ENCODE results near the gene VWA3A.

DNA sequence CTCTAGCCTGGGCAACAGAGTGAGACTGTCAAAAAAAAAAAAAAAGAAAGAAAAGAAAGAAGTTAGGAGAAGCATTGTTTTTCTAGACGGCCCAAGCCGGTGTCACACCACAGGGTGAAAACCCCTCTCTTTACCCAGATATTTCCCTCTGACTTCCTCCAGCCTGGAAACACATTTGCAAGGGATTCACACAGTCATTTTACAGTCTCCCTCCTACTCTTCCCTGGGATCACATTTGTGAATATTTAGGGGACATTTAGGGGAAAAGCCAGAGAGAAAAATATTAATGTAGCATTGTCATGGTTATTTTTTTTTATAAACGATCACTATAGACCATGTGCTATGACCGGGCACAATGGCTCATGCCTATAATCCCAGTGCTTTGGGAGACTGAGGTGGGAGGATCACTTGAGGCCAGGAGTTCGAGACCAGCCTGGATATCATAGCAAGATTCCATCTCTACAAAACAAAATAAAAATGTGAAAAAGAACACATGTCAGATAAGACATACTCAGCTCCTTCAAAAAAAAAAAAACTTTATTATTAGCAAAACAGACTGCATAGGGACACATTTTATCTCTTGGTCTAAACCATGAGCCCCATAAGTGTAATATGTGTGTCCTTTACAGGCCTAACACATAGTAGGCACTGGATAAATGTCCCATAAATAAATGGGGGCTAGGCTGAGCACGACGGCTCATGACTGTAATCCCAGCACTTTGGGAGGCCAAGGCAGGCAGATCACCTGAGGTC lies 59.1 kb downstream of the VWA3A start:
- TF ChIP-seq, protein P1, sequence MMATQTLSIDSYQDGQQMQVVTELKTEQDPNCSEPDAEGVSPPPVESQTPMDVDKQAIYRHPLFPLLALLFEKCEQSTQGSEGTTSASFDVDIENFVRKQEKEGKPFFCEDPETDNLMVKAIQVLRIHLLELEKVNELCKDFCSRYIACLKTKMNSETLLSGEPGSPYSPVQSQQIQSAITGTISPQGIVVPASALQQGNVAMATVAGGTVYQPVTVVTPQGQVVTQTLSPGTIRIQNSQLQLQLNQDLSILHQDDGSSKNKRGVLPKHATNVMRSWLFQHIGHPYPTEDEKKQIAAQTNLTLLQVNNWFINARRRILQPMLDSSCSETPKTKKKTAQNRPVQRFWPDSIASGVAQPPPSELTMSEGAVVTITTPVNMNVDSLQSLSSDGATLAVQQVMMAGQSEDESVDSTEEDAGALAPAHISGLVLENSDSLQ (IDR thresholded peaks at IDR 0.05): no peak
- TF ChIP-seq SP1 (IDR thresholded peaks at IDR 0.05): no peak
- TF ChIP-seq BHLHE40 (IDR thresholded peaks at IDR 0.05; ENCODE audit: borderline replicate concordance): no peak
- TF ChIP-seq ARNT (IDR thresholded peaks at IDR 0.05): no peak
- TF ChIP-seq FOXA1 (IDR thresholded peaks at IDR 0.05): no peak
- TF ChIP-seq L3MBTL2 (conservative IDR thresholded peaks at IDR 0.05): no peak
